Activated CD4-positive, alpha-beta T cell treated with anti-CD3 and anti-CD28 coated beads for 36 hours (primary cell): ENCODE data around the gene PPP4R3B. TPM values are rescaled to one million over a fixed set of nuclear protein-coding genes. Genes with fewer than 3 reads are reported as not detected.
"Not testable (repeated sequence)": the region's sequence is repeated elsewhere in the genome, so short reads cannot be mapped to it uniquely, and the experiment has no call there.

Source experiments
- ATAC-seq: fragments of 200-7000 bp; cut with Tn5 transposase; one replicate; pipeline ENCODE4 v1.10.0; 2021; ENCODE audit warnings: mild to moderate bottlenecking, moderate library complexity
- CTCF ChIA-PET: fragments of 350-600 bp; sonication (Branson Sonifier 250); formaldehyde crosslinking; loops from one replicate; lab custom pipeline; 2021; ENCODE audit warnings: antibody characterized with exemption; lab: Charles Lee
- POLR2A ChIA-PET: fragments of 350-600 bp; sonication (Branson Sonifier 250); formaldehyde crosslinking; loops from one replicate; lab custom pipeline; 2021; ENCODE audit warnings: antibody characterized with exemption, inconsistent platforms; lab: Charles Lee
- DNase-seq: peaks from one replicate; pipeline ENCODE4 v3.0.0-alpha.2; 2020
- H3K27ac Mint-ChIP-seq: one replicate; pipeline ENCODE4 v1.8.0; 2021; ENCODE audit warnings: mixed read lengths
- H3K27me3 Mint-ChIP-seq: one replicate; pipeline ENCODE4 v1.8.0; 2021; ENCODE audit warnings: mixed read lengths
- H3K36me3 Mint-ChIP-seq: one replicate; pipeline ENCODE4 v1.8.0; 2021; ENCODE audit warnings: low read depth, mixed read lengths
- H3K4me1 Mint-ChIP-seq: one replicate; pipeline ENCODE4 v1.8.0; 2021; ENCODE audit warnings: mixed read lengths
- H3K4me3 Mint-ChIP-seq: one replicate; pipeline ENCODE4 v1.8.0; 2021; ENCODE audit warnings: mild to moderate bottlenecking, moderate library complexity, mixed read lengths
- H3K9me3 Mint-ChIP-seq: one replicate; pipeline ENCODE4 v1.8.0; 2021; ENCODE audit warnings: low read depth, mixed read lengths
- intact Hi-C, 2 experiments: fragments of 100-400 bp; cut with DNase I in 1 of 2; cut with micrococcal nuclease in 1 of 2; formaldehyde crosslinking; loops; one replicate each; pipeline versions ENCODE4 v1.14.2 to v1.15.1; 2022 to 2024; cut with DNase I, micrococcal nuclease
- total RNA-seq, 2 experiments: library from RNA; stranded (reverse); gene quantifications; one replicate each; pipeline ENCODE4 v1.2.3, GENCODE V29; 2021

Gene PPP4R3B
- total RNA-seq, 2 experiments from 2014 or later: 67.5 to 74.1 TPM

DNA sequence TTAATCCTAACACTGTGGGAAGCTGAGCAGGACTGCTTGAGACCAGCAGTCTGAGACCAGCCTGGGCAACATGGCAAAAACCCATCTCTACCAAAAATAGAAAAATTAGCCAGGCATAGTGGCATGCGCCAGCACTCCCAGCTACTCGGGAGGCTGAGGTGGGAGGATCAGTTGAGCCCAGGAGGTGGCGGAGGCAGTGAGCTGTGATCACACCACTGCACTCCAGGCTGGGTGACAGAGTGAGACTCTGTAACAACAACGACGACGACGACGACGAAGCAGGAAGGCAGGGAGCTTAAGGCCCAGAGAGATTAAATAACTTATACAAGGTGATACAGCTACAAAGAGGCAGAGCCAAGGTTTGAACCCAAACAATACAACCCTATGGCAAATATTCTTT lies 60.6 kb downstream of the PPP4R3B start:
- peaks cover 65% of the 10 kb centered on the region for H3K36me3 Mint-ChIP-seq

DNA sequence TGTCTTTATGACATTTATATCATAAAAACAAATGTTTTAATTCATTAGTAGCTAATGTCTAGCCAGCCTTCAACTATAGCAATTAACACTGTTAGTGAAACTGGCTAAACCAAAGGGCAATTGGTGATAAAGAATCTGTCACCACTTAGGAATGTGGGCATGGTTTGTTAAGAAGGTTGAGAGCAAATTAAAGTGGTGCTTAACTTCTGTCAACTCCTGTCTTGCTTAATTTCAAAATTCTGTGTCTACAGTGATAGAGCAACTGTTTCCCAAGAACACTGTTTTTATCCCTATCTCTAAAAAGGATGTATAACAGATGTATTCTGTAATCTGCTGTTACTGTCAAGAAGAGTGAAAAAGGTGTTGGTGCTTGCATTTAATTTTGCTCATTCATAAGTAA lies 61.4 kb downstream of the PPP4R3B start:
- Mint-ChIP-seq H3K4me3 (no peak overlapping the region), H3K36me3 (peaks cover 57% of the 10 kb centered on the region), H3K9me3 (no peaks in the 10 kb centered on the region), H3K27ac (no peak overlapping the region), H3K27me3 (no peaks in the 10 kb centered on the region), H3K4me1 (no peaks in the 10 kb centered on the region)
- ChIA-PET POLR2A (interaction anchor here (0.6 to 0.9 kb wide), 2 partner anchors 10 to 500 kb away, joined by 3 read pairs; no protein-coding TSS in a partner anchor), CTCF (interaction anchor here (0.9 to 1.4 kb wide), 2 partner anchors 11 to 26 kb away, joined by 3 read pairs; no protein-coding TSS in a partner anchor)
- no peak for DNase-seq
- intact Hi-C loops: no loop called here
- no peak for ATAC-seq

More for the DNA sequence above, 60.6 kb downstream of the PPP4R3B start:
- DNase-seq (no peak), ATAC-seq (no peak)
- no peak overlapping the region for H3K4me3 Mint-ChIP-seq
- ChIA-PET CTCF (interaction anchor here (0.9 to 1.4 kb wide), 2 partner anchors 10 to 25 kb away, joined by 3 read pairs; no protein-coding TSS in a partner anchor), POLR2A (interaction anchor here (0.7 to 0.9 kb wide), 2 partner anchors 9 to 301 kb away, joined by 3 read pairs; no protein-coding TSS in a partner anchor)
- H3K4me1 Mint-ChIP-seq: no peaks in the 10 kb centered on the region
- no peaks in the 10 kb centered on the region for H3K27me3 Mint-ChIP-seq
- peaks cover 7% of the 10 kb centered on the region for H3K9me3 Mint-ChIP-seq
- intact Hi-C loops: no loop called here
- peak overlapping the region; percentile 5 for H3K27ac Mint-ChIP-seq

DNA sequence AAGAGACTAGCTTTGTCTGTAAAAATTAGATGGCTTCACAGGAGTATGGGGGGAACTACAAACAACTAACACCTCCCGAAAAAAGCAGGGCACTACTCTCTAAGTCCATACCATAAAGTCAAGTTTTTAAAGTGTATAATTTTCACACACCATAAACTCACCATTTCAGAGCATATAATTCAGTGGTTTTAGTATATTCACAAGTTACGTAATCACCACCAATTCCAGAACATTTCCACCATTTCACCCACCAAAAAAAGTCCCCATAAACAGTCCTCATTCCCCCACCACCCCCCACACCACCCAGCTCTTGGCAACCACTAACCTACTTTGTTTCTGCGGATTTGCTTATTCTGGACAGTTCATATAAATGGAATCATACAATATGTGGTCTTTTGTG lies 64.1 kb downstream of the PPP4R3B start:
- POLR2A ChIA-PET: no interaction called here
- H3K9me3 Mint-ChIP-seq: no peaks in the 10 kb centered on the region
- H3K4me3 Mint-ChIP-seq: no peak overlapping the region
- H3K27ac Mint-ChIP-seq: peak overlapping the region; percentile 19
- DNase-seq (no peak), ATAC-seq (no peak)
- CTCF ChIA-PET: no interaction called here
- intact Hi-C loops: no loop called here
- H3K27me3 Mint-ChIP-seq: no peaks in the 10 kb centered on the region
- peaks cover 46% of the 10 kb centered on the region for H3K36me3 Mint-ChIP-seq
- no peaks in the 10 kb centered on the region for H3K4me1 Mint-ChIP-seq

DNA sequence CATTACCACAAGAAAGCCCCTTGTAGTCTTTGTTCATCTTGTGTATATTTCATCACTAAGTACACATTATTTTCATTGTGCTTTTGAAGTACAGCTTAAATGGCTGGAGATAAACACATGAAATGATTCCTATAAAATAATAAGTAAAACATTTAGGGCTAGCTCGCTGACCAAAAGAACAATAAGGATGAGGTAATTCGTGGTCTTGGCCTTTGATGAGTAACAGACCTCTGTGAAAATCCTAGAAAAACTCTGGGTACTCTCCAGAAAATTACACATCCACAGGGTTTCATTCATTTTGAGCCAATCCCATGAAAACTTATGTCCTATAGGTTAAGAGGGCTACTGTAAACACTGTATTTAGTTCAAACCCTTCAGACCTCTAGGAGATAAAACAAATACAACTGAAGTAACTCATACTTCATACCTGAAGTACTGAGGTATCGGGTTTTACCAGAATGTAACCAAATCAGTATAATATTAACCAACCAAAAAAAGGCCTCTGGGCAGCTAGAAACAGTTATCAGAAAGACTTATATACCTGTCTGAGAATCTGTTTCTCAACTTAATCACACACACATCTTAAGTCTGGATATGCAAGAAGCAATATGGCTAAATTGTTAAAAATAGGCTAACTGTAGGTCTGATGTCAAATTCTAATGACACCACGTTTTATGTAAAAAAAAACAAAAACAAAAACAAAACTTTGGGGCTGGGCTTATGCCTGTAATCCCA lies 66.9 kb downstream of the PPP4R3B start:
- ChIA-PET POLR2A (no interaction called here), CTCF (interaction anchor here (1.0 to 1.4 kb wide), 2 partner anchors 35 to 41 kb away, joined by 3 to 5 read pairs; no protein-coding TSS in a partner anchor)
- Mint-ChIP-seq H3K36me3 (peaks cover 35% of the 10 kb centered on the region), H3K4me3 (no peak overlapping the region), H3K27ac (no peak overlapping the region), H3K27me3 (no peaks in the 10 kb centered on the region), H3K4me1 (no peaks in the 10 kb centered on the region), H3K9me3 (no peaks in the 10 kb centered on the region)
- intact Hi-C loops: no loop called here
- DNase-seq: no peak
- ATAC-seq: no peak

DNA sequence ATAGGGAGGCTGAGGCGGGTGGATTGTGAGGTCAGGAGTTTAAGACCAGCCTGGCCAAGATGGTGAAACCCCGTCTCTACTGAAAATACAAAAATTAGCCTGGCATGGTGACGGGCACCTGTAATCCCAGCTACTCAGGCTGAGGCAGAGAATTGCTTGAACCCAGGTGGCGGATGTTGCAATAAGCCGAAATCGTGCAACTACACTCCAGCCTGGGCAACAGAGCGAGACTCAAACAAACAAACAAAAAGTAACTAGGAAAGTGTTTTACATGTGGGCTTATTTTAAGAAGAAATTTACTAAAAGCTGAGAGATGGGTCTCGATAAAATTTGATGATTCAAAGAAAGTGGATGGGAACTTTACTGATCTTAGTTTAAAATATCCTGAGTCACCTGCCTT lies 69.7 kb downstream of the PPP4R3B start:
- Mint-ChIP-seq H3K27ac (peak overlapping the region; percentile 33), H3K36me3 (peaks cover 25% of the 10 kb centered on the region)
- POLR2A ChIA-PET, H3K4me1 Mint-ChIP-seq, H3K4me3 Mint-ChIP-seq, CTCF ChIA-PET, intact Hi-C loops, ATAC-seq, H3K27me3 Mint-ChIP-seq, H3K9me3 Mint-ChIP-seq, DNase-seq: not testable (repeated sequence)

DNA sequence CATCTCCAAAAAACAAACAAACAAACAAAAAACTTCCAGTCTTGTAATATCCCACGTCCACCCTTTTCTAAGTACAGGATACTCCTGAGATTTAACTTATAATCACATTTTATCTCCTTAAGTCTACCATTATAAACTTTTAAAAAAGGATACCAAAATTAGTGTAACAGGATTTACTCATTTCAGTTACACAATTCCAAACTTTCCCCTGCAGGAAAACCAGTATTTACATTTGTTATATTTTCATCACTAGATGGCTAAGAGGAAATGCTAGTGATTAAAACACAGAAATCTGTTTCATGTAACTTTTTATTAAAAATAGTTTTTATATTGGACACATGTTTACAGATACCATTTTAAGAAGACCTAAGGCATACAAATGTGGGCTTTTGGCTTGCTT lies 70.4 kb downstream of the PPP4R3B start:
- POLR2A ChIA-PET: no interaction called here
- H3K4me1 Mint-ChIP-seq: no peaks in the 10 kb centered on the region
- no peak for ATAC-seq
- CTCF ChIA-PET: no interaction called here
- intact Hi-C loops: no loop called here
- H3K36me3 Mint-ChIP-seq: peaks cover 24% of the 10 kb centered on the region
- no peaks in the 10 kb centered on the region for H3K9me3 Mint-ChIP-seq
- no peaks in the 10 kb centered on the region for H3K27me3 Mint-ChIP-seq
- no peak for DNase-seq
- no peak overlapping the region for H3K4me3 Mint-ChIP-seq
- H3K27ac Mint-ChIP-seq: no peak overlapping the region

DNA sequence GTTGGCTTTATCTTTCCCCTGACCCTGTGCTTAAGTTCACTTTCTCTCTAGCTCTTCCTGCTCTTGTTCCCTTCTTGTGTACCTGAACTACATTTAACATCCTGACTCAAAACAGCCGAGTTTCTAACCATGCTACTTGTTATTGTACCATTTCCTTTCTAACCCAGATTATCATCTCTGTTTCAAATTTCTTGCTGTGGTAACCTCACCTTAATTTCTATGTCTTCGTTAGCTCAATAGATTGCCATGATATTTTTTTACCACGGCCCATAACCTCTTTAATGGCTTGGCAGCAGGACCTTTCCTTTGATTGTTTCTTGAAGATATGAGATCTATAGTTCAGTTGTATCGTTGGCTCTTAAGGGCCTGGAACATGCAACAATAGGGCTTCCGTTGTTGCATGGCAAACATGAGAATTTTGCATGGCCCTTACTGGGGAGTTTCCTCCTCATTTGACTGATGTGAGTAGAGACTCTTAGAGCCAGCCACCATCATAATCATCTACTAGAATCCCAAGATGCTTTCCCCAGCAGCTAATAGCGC lies 86.8 kb downstream of the PPP4R3B start:
- intact Hi-C loops: no loop called here
- Mint-ChIP-seq H3K4me3 (no peak overlapping the region), H3K27me3 (no peaks in the 10 kb centered on the region), H3K9me3 (peaks cover 2% of the 10 kb centered on the region), H3K27ac (peak overlapping the region; percentile 88), H3K4me1 (peaks cover 19% of the 10 kb centered on the region), H3K36me3 (peaks cover 42% of the 10 kb centered on the region)
- ATAC-seq (peak; percentile 87), DNase-seq (peak; percentile 11)
- ChIA-PET CTCF (interaction anchor here (0.8 to 0.9 kb wide), 2 partner anchors 11 to 38 kb away, joined by 3 to 6 read pairs; partner anchors contain the start of gene CFAP36), POLR2A (interaction anchor here (1.3 kb wide), 1 partner anchor 11 kb away, joined by 3 read pairs; no protein-coding TSS in a partner anchor)

DNA sequence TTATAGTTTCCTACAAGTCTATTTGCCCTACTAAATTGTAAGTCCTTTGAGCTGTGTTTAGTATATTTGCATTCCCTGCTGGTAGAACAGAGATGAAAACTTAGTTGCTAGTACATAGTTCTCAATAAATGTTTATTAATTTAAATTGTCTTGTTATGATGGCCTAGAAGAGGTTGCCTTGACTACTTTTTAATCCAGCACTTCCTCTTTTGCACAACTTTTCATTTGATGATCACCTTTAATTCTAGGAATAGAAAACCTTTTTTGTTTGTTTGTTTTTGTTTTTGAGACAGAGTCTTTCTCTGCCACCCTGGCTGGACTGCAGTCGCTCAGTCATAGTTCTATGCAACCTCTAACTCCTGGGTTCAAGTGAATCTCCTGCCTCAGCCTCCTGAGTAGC lies 91.2 kb downstream of the PPP4R3B start:
- no peak for ATAC-seq
- no peak overlapping the region for H3K4me3 Mint-ChIP-seq
- intact Hi-C loops: loop anchor here in 1 of 2 experiments (10.0 kb wide), 1 partner anchor 1411 kb away; the partner anchor contains the start of gene ACYP2
- ChIA-PET POLR2A (no interaction called here), CTCF (interaction anchor here (1.5 kb wide), 1 partner anchor 13 kb away, joined by 5 read pairs; no protein-coding TSS in a partner anchor)
- peaks cover 2% of the 10 kb centered on the region for H3K9me3 Mint-ChIP-seq
- H3K27ac Mint-ChIP-seq: no peak overlapping the region
- H3K27me3 Mint-ChIP-seq: no peaks in the 10 kb centered on the region
- H3K4me1 Mint-ChIP-seq: peaks cover 14% of the 10 kb centered on the region
- no peak for DNase-seq
- H3K36me3 Mint-ChIP-seq: peaks cover 39% of the 10 kb centered on the region

DNA sequence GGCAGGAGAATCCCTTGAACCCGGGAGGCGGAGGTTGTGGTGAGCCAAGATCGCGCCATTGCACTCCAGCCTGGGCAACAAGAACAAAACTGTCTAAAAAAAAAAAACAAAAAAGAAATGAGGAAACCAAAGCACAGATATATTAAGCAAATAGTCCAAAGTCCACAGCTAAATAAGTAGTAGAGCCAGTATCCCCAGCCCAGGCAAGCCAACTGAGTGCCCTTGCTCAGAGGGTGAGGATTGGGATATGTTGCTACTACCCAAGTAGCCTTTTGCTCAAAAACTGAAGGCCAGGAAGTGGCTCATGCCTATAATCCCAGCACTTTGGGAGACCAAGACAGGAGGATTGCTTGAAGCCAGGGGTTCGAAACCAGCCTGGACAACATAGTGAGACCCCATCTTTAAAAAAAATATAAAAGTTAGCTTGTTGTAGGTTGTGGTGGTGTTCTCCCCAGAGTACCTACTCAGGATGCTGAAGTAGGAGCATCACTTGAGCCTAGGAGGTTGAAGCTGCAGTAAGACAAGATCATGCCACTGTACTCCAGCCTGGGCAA lies 92.5 kb downstream of the PPP4R3B start:
- H3K4me1 Mint-ChIP-seq: peaks cover 8% of the 10 kb centered on the region
- H3K9me3 Mint-ChIP-seq: no peaks in the 10 kb centered on the region
- peaks cover 35% of the 10 kb centered on the region for H3K36me3 Mint-ChIP-seq
- no peak overlapping the region for H3K27ac Mint-ChIP-seq
- CTCF ChIA-PET: no interaction called here
- POLR2A ChIA-PET: no interaction called here
- no peak for DNase-seq
- intact Hi-C loops: loop anchor here in 1 of 2 experiments (10.0 kb wide), 1 partner anchor 1410 kb away; the partner anchor contains the start of gene ACYP2
- no peak overlapping the region for H3K4me3 Mint-ChIP-seq
- H3K27me3 Mint-ChIP-seq: no peaks in the 10 kb centered on the region
- ATAC-seq: no peak

DNA sequence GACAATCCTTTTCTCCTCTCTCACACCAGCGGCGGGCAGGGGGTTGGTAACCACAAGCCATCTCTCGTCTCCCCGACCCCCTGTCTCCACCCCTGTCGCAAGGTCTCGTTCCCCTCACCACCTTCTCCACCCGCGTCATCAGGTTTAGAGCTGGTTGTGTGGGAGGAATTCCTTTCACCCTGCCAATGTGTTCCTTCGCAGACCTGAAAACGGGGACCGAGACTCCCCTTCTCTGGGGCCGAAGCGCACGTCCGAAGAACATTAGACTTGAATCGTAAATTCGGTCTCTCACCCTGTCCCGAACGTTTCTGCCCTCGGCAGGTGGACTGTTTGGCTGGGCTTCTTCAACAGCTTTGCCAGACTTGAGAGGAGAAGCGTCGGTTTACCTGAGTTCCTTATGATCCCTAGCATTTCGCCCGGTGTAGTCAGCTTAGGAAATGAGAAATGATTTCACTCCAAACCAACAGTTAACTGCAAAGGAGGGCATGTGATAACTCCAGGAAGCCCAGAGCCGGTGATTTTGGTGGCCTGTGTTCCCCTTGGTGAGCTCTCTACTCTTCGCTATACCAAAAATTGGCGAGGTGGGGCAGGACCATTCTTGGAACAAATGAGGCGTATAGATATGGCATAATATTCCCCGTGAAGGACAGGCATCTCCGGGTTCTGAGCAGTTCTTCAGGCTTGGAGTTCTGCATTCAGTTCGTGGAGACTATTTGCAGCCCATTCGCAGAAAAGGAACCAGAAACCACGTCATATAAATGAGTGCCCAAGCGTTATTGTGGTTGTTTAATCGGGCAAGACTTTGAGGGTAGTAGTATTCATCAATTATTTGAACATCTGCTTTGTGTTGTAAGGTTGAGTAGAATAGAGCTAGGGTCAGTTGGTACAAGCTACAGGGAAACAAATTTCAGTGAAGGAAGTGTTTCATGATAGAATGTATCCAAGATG lies 97.2 kb downstream of the PPP4R3B start:
- peaks cover 19% of the 10 kb centered on the region for H3K36me3 Mint-ChIP-seq
- H3K9me3 Mint-ChIP-seq: no peaks in the 10 kb centered on the region
- peak overlapping the region; percentile 90 for H3K27ac Mint-ChIP-seq
- peak overlapping the region; percentile 99 for H3K4me3 Mint-ChIP-seq
- intact Hi-C loops: loop anchor here (1.0 to 10.0 kb wide), 13 partner anchors 65 to 1405 kb away; partner anchors contain the start of genes CLHC1 (in 2 of the 2), MTIF2 (in 2 of the 2), PPP4R3B (in 2 of the 2) and RPS27A (in 2 of the 2)
- ATAC-seq (peak; percentile 25), DNase-seq (peak; percentile 52)
- peaks cover 8% of the 10 kb centered on the region for H3K4me1 Mint-ChIP-seq
- no peaks in the 10 kb centered on the region for H3K27me3 Mint-ChIP-seq
- ChIA-PET CTCF (interaction anchor here (0.6 to 2.4 kb wide), 8 partner anchors 9 to 126 kb away, joined by 3 to 6 read pairs (median 3); no protein-coding TSS in a partner anchor), POLR2A (interaction anchor here (0.5 to 2.0 kb wide), 8 partner anchors 10 to 288 kb away, joined by 3 to 15 read pairs (median 3); partner anchors contain the start of genes CLHC1, PPP4R3B and RPS27A)
